IMR-90 (cell line): ENCODE results near the gene C2orf68.

Experiments
- POLR2A ChIP-seq: IDR thresholded peaks from 2 replicates; pipeline ENCODE4 v1.6.1; 2012; ENCODE audit warnings: mild to moderate bottlenecking, low read depth, low read length
- RFX5 ChIP-seq: IDR thresholded peaks from 2 replicates; pipeline ENCODE4 v1.8.0; 2012; ENCODE audit warnings: low read depth, mild to moderate bottlenecking, low read length, moderate library complexity
- TF ChIP-seq, protein P1 (sequence below): conservative IDR thresholded peaks from 2 replicates; pipeline ENCODE4 v1.5.1; 2012; ENCODE audit warnings: mild to moderate bottlenecking, low read depth, low read length, improper control_type of control experiment

- TF ChIP-seq, protein P1, sequence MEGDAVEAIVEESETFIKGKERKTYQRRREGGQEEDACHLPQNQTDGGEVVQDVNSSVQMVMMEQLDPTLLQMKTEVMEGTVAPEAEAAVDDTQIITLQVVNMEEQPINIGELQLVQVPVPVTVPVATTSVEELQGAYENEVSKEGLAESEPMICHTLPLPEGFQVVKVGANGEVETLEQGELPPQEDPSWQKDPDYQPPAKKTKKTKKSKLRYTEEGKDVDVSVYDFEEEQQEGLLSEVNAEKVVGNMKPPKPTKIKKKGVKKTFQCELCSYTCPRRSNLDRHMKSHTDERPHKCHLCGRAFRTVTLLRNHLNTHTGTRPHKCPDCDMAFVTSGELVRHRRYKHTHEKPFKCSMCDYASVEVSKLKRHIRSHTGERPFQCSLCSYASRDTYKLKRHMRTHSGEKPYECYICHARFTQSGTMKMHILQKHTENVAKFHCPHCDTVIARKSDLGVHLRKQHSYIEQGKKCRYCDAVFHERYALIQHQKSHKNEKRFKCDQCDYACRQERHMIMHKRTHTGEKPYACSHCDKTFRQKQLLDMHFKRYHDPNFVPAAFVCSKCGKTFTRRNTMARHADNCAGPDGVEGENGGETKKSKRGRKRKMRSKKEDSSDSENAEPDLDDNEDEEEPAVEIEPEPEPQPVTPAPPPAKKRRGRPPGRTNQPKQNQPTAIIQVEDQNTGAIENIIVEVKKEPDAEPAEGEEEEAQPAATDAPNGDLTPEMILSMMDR: no peak
- TF ChIP-seq POLR2A (no peak), RFX5 (no peak)
Measured at GRCh38 chr2:85597241-85597640, 14.6 kb downstream of the C2orf68 start.
